HEK293T (cell line): Measurements from ENCODE around the gene SAFB.

Experiments used
- ARNT ChIP-seq: fragments of 450-650 bp; IDR thresholded peaks from 2 replicates; pipeline ENCODE4 v1.6.1; 2017; ENCODE audit warnings: mild to moderate bottlenecking
- BHLHE40 ChIP-seq: fragments of 450-650 bp; IDR thresholded peaks from 2 replicates; pipeline ENCODE4 v1.6.1; 2016; ENCODE audit warnings: mild to moderate bottlenecking, moderate library complexity, borderline replicate concordance
- ELF4 ChIP-seq: fragments of 450-650 bp; IDR thresholded peaks from 2 replicates; pipeline ENCODE4 v1.6.1; 2017; ENCODE audit warnings: antibody characterized with exemption
- FOXA1 ChIP-seq: fragments of 450-650 bp; IDR thresholded peaks from 2 replicates; pipeline ENCODE4 v1.6.1; 2016; ENCODE audit warnings: mild to moderate bottlenecking
- FOXK2 ChIP-seq: fragments of 450-650 bp; IDR thresholded peaks from 2 replicates; pipeline ENCODE4 v1.6.1; 2016; ENCODE audit warnings: mild to moderate bottlenecking
- FOXM1 ChIP-seq: fragments of 450-650 bp; IDR thresholded peaks from 2 replicates; pipeline ENCODE4 v1.6.1; 2017; ENCODE audit warnings: mild to moderate bottlenecking, borderline replicate concordance
- HDGF ChIP-seq: fragments of 450-650 bp; IDR thresholded peaks from 2 replicates; pipeline ENCODE4 v1.6.1; 2017; ENCODE audit warnings: antibody characterized with exemption, borderline replicate concordance
- NFRKB ChIP-seq: fragments of 450-650 bp; IDR thresholded peaks from 2 replicates; pipeline ENCODE4 v1.6.1; 2016; ENCODE audit warnings: mild to moderate bottlenecking, moderate library complexity
- SP1 ChIP-seq: fragments of 450-650 bp; IDR thresholded peaks from 2 replicates; pipeline ENCODE4 v1.6.1; 2017
- SUZ12 ChIP-seq: fragments of 450-650 bp; IDR thresholded peaks from 2 replicates; pipeline ENCODE4 v1.6.1; 2016; ENCODE audit warnings: mild to moderate bottlenecking
- TARDBP ChIP-seq: fragments of 450-650 bp; IDR thresholded peaks from 2 replicates; pipeline ENCODE4 v1.6.1; 2016
- ZNF384 ChIP-seq: fragments of 450-650 bp; IDR thresholded peaks from 2 replicates; pipeline ENCODE4 v1.6.1; 2016

DNA sequence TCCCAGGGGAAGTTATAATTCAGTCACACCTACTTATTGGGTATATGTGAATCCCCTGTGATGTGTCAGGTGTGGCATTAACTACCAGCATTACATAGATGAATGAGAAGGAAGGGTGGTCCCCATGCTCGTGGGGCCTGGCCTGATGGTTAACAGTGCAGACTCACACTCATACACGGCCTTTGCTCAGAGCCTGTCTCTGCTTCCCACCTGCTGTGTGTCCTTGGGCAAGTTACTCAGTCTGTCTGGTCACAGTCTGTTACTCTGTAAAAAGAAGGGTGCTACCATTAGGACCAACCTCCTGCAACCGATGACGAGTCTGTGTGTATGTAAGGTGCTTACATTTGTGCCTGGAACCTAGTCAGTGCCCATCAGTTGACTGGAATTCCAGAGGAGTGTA is 23.8 kb downstream of the SAFB start:
- TF ChIP-seq SP1, result no peak
- no peak for TF ChIP-seq FOXM1
- TF ChIP-seq SUZ12, result no peak
- TF ChIP-seq FOXA1, result no peak
- no peak for TF ChIP-seq TARDBP
- no peak for TF ChIP-seq BHLHE40
- no peak for TF ChIP-seq NFRKB
- TF ChIP-seq HDGF, result no peak
- no peak for TF ChIP-seq ARNT
- no peak for TF ChIP-seq ZNF384
- TF ChIP-seq FOXK2, result no peak
- TF ChIP-seq ELF4, result no peak
